ENCODE measurements around the gene NRP2.

DNA sequence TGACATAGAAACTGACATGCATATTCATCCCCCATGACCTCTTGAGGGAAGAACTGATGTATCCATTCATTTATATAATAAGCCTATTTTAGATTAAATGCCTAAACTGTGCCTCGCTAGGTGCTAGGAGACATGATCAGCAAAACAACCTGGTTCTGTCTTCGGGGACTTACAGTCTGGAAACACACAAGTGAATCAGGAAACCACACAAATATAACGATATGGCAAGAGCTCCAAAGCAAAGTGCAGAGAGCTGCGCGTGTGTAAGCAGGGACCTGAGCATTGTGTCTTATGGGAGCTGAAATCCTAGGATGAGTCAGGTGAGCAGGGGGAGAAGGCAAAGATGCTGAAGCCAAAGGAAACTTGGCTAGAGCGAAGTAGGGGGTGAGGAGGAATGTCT, 120.6 kb downstream of the NRP2 start:
- TF ChIP-seq, protein P1, sequence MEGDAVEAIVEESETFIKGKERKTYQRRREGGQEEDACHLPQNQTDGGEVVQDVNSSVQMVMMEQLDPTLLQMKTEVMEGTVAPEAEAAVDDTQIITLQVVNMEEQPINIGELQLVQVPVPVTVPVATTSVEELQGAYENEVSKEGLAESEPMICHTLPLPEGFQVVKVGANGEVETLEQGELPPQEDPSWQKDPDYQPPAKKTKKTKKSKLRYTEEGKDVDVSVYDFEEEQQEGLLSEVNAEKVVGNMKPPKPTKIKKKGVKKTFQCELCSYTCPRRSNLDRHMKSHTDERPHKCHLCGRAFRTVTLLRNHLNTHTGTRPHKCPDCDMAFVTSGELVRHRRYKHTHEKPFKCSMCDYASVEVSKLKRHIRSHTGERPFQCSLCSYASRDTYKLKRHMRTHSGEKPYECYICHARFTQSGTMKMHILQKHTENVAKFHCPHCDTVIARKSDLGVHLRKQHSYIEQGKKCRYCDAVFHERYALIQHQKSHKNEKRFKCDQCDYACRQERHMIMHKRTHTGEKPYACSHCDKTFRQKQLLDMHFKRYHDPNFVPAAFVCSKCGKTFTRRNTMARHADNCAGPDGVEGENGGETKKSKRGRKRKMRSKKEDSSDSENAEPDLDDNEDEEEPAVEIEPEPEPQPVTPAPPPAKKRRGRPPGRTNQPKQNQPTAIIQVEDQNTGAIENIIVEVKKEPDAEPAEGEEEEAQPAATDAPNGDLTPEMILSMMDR (conservative IDR thresholded peaks at IDR 0.05): no peak
- TF ChIP-seq EZH2 (IDR thresholded peaks at IDR 0.05; ENCODE audit: low read depth): no peak

Measured in PC-9 (cell line).